Activated CD4-positive, CD25-positive, alpha-beta regulatory T cell treated with anti-CD3 and anti-CD28 coated beads, Interleukin-2, amount 50 U/mL, for 24 hours (primary cell): ENCODE data around the gene VPS37D.
"Not testable (repeated sequence)": the region's sequence is repeated elsewhere in the genome, so short reads cannot be mapped to it uniquely, and the experiment has no call there.

Experiments
- ATAC-seq, 2 donors: fragments of 150-1000 bp; cut with Tn5 transposase; one replicate each; pipeline ENCODE4 v1.10.0; 2021; ENCODE audit warnings: mild to moderate bottlenecking in 1 of 2, moderate library complexity in 1 of 2

Gene VPS37D

DNA sequence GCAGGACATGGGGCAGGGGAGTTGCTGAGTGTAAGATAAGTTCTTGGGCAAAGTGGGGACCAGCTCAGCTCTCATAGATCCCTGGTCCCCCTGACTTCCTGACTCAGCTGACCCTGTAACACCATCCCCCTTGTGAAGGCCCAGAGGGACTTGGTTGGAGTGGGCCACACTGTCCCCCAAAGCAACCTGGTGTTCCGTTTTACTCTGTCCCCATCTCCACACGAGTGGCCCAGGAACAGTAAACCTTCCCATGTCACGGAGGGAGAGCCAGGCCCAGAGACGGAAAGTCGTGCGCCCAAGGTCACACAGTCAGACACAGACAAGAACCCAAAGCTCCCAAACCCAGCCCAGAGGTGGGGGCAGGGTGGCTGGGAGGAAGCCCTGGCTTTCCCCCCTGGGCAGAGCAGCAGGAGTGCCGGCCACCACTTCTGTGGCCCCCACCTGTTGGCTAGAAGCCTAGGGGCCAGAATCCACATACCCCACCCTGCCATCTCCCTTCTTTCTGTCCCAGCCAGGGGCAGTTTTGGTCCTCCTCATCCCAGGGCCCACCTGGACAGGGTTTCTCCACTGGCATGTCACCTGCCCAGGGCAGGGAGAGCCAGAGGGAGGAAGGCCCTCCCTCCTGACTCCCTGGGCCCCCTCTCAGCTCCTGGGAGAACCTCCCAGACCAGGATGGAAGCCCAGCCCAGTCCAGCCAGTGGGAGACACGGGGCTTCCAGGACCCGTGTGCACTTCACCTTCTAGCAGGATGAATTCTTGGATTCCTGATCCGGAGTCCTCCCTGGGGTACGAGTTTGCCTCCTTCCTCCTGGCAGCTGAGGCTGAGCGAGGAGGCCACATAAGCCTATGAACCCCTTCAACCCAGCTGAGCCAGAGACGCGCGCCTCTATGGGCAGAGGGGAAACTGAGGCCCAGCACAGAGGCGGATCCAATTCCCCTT lies 20.6 kb upstream of the VPS37D start:
- ATAC-seq = no peak

DNA sequence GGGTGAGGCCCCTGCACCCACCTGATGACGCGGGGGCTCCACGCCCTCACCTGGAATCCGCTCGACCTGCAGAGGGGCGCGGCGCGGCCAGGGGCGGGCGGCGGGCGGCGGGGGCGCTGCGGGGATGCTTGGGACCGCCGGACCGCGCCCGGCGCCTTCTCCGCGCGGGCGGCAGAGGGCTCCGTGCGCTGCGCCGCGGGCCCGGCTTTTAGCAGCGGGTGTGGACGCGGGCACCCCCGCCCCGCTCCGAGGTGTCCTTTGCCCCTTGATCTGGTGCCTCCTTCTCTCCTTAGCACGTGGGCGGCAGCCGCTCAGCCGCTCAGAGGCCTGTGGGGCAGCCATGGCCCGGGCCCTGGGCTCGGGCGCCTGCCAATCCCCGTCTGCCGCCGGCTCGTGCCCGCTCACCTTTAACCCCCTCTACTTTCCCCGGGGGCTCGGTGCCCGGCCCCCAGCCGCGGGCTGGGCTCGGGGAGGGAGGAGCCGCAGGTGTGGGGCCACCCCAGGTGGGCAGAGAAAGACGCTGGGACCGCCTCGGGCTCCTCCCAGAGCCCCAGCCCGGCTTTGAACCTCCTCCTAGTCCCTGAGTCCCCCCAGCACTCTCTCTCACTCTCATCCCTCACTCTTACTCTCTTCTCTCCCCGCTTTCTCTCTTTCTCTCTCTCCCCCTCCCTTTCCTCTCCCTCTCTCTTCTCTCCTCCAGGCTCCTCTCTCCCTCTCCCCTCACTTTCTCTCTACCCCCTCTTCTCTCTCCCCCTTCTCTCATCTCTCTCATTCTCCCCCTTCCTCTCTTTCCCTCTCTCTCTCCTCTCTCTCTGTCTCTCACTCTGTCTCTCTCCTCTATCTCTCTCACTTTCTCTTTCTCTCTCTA lies 19.7 kb upstream of the VPS37D start:
- peak; percentile 64 to 68 for ATAC-seq

DNA sequence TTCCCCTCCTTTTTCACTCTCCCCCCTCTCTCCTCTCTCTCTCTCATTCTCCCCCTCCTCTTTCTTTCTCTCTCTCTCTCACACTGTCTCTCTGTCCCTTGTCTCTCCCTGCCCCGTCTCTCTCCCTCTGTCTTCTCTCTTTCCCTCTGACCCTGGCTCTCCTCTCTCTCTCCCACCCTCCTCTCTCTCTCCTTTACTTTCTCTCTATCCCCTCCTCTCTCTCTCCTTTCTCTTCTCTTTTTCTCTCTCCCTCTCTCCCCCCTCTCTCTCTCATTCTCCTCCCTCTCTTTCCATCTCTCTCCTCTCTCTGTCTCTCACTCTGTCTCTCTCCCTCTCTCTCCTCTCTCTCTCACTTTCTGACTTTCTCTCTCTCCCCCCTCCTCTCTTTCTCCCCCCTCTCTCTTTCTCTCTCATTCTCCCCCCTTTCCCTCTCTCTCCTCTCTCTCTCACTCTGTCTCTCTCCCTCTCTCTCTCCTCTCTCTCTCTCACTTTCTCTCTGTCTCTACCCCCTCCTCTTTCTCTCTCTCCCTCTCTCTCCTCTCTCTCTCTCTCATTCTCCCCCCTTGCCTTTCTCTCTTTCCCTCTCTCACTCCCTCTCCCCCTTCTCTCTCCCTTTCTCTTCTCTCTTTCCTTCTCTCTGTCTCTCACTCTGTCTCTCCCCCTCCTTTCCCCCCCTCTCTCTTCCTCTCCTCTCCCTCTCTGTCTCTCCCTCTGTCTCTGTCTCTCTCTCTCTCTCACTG lies 18.9 kb upstream of the VPS37D start:
- ATAC-seq = no peak

DNA sequence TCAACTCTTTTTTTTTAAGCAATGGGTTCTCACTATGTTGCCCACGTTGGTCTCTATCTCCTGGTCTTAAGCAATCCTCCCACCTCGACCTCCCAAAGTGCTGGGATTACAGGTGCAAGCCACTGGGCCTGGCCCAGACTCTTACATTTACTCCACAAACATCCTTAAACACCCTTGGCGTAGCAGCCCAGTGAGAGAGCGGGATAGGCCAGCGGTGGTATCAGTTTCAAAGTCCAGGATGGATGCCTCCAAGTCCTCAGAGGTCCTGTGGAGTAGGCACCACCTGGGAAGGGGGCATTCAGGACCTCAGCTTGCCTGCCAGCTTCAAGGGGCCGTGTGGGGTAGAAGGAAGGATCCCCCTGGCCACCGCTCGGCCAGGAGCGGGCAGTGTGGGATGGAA lies 18.1 kb upstream of the VPS37D start:
- ATAC-seq = no peak

DNA sequence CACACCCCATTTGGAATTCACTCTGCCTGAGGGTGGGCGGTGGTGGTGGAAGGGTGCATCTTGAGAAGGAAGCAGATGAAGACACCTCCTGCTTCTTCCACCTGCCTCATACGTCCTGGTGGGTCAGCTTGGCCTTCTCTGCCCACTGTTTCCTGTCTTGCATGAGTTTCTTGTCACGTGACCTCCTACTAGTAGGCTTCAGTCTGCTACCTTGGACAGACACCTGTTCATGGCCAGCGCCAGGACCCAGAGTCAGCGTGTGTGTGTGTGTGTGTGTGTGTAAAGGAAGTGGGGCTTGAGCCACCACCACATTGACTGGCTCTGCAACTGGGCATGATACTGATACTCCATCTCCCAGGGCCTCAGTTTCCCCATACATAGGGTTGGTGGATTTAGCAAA lies 17.1 kb upstream of the VPS37D start:
- ATAC-seq = no peak

DNA sequence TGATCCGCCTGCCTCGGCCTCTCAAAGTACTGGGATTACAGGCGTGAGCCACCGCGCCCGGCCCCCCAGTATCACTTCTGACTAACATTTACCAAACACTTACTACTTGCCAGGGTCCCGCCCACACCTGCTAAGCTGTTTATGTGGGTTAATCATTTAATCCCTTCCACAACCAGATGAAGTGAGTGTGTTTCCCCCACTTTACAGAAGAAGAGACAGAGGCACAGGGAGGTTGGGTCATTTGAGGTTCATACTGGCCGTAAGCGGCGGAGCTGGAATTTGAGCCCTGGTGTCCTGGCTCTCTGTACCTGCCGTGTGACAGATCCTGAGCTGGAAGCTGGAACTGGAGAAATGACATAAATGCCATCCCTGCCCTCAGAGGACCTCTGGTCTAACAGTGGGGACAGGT lies 15.1 kb upstream of the VPS37D start:
- ATAC-seq = no peak

DNA sequence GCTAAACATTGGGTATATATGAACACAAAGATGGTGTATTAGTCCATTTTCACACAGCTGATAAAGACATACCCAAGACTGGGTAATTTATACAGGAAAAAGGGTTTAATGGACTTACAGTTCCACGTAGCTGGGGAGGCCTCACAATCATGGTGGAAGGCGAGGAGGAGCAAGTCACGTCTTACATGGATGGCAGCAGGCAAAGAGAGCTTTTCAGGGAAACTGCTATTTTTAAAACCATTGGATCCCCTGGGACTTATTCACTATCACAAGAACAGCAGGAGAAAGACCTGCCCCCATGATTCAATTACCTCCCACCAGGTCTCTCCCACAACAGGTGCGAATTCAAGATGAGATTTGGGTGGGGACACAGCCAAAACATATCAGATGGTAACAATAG lies 12.3 kb upstream of the VPS37D start:
- ATAC-seq = not testable (repeated sequence)

DNA sequence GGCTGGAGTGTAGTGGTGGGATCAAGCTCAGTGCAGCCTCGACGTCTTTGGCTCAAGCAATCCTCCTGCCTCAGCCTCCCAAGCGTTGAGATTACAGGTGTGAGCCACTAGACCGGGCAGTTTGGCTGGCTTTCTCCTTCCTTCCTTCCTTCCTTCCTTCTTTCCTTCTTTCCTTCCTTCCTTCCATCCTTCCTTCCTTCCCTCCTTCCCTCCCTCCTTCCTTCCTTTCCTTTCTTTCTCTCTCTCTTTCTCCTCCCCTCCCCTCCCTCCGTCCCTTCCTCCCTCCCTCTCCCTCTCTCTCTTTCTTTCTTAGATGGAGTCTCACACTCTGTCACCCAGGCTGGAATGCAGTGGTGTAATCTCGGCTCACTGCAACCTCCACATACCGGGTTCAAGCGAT lies 7.6 kb upstream of the VPS37D start:
- no peak for ATAC-seq

DNA sequence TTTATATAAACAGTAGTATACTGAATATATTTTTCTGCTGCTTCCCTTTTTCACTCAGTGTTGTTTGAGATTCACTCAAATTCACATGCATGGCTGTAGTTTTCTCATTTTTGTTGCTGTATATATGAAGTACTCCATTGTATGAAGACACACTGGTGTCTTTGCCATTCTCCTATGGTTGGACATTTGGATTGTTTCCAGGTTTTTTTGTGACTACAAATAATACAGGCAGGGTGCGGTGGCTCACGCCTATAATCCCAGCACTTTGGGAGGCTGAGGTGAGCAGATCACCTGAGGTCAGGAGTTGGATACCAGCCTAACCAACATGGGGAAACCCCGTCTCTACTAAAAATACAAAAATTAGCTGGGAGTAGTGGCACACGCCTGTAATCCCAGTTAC lies 7.0 kb upstream of the VPS37D start:
- not testable (repeated sequence) for ATAC-seq

DNA sequence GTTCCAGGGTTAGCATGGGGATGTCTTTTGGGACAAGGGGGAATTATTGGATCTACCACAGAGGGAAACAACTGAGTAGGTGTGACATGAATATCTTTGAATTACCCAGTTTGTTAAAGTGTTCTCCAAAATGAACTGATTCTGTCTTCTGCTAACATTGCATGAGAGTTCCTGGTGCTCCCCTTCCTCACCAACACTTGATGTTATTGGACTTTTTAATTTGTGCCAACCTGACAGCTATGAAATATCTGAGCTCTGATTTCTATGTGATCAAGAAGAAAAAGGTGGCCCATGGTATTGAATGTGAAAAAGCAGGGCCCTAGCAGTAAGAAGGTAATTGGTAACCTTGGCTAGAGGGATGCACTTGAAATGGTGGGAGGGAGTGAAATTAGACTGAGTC lies 4.6 kb upstream of the VPS37D start:
- ATAC-seq = no peak

DNA sequence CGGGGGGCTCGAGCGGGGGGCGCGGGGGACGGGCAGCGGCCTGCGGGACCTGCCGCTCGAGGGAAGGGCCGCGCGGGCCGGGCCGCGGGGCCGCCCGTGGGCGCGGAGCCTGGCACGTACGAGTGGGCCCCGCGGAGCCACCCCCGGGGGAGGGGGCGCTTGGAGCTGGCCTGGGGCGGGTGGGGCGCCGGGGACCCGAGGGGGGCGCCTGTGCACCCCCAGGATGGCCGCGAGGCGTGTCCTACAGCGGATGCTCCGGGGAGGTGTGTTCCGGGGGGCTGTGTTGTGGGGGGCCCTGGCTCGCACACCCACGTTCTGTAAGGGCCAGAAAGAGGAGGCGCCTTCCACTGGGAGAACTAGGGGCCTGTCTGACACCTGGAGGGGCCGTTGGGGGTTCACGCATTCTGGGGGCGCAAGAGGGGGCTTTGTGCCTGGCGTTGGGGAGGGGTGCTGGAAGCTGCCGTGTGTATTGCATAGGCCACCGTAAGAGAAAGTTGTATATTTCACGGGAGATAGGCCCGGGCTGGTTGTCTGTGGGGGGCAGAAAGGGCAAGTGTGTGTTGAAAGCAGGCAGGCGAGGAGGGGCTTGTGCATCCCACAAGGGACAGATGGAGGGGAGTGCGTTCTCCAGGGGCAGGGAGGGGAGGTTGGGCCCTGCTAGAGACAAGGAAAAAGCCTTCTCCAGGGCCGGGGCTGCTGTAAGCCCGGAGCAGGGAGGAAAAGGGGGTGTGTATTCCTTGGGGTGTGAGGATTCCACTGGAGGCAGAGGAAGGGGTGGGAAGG lies 663 bp downstream of the VPS37D start:
- ATAC-seq = no peak

DNA sequence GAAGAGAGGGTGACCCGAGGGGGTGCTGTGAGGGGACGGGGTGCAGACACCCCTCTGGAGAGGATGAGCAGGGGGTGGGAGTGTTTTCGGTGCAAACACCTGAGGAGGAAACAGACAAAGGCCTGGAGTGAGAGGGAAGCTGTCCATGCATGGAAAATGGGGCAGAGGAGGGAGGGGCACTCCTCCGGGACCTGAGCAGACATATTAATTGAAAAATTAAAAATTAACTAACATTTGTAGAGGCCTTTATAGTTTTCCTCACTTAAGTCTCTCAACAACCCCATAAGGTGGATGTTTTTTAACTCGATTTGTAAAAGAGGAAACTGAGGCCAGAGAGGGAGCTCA lies 1.2 kb downstream of the VPS37D start:
- ATAC-seq = no peak

DNA sequence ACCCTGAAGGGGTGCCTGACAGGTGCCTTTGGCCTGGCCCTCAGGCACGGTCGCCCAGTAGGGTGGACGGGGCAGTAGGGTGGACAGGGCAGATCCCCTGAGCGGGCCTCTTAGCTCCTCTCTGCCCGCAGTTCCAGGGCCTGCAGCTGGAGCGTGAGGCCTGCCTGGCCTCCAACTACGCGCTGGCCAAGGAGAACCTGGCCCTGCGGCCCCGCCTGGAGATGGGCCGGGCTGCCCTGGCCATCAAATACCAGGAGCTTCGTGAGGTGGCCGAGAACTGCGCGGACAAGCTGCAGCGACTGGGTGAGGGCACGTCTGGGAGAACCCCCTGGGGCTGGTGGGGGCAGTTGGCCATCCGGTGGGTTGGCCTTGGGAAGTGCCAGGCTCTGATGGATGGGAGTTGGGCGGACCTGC lies 1.7 kb downstream of the VPS37D start:
- no peak for ATAC-seq

DNA sequence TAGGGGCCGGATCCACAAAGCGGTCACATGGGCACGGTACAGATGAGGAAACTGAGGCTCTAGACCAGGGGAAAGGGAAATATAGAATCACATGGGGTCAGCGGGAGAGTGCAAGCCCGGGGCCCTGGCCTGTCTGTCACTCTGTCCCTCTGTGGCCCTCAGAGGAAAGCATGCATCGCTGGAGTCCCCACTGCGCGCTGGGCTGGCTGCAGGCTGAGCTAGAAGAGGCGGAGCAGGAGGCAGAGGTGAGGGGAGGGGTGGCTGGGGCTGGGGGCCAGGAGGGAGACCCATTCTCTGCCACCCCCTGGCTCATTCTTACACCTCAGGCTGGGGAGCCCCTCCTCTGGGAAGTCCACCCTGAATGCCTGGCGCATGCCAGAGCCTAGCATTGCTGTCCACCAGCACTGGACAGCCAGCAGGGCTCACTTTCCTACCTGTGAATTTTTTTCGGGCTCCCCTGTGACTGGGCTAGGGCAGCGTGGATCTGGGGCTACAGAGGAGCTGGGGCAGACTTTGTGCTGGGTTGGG lies 2.3 kb downstream of the VPS37D start:
- ATAC-seq = no peak

DNA sequence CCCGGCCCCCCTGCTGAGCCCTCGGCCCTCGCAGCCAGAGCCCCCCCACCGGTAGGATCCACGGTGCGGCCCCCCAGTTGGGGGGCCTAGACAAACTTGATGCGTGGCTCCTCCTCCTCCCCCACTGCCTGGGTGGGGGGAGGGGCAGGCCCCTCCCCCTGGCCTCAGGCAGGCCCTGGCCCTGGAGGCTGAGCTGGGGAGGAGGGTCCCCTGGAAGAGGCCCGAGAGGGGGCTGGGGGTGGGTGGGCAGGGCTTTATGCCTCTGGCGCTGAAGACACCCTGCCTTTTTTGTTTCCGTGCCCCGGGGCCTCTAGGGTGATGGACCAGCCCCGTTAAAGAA lies 3.7 kb downstream of the VPS37D start:
- no peak for ATAC-seq

DNA sequence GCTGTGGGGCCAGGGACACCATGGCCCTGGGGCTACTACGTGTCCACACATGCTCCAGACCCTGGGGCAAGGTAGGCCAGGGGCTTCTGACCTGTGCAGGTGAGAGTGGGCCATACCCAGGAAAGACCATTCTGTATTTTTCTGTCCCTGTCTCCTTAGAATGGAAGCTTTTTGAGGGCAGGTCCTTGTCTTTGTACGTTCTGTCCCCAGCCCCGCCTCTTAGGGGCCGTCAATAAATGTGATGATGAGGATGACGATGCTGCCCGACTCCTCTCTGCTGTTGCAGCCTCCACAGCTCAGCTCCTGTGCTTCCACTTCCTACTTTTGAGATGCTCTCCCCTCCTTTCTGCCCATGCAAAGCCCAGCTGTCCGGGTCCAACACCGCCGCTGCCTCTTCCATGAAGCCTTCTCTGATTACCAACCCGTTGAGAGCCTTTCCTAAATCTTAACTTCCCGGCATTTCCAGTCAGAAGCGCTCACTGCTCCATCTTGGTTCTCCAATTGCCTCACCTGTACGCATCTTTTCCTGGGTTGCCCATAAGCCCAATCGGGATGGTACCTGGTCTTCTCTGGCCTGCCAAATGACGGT lies 4.3 kb downstream of the VPS37D start:
- ATAC-seq = no peak

DNA sequence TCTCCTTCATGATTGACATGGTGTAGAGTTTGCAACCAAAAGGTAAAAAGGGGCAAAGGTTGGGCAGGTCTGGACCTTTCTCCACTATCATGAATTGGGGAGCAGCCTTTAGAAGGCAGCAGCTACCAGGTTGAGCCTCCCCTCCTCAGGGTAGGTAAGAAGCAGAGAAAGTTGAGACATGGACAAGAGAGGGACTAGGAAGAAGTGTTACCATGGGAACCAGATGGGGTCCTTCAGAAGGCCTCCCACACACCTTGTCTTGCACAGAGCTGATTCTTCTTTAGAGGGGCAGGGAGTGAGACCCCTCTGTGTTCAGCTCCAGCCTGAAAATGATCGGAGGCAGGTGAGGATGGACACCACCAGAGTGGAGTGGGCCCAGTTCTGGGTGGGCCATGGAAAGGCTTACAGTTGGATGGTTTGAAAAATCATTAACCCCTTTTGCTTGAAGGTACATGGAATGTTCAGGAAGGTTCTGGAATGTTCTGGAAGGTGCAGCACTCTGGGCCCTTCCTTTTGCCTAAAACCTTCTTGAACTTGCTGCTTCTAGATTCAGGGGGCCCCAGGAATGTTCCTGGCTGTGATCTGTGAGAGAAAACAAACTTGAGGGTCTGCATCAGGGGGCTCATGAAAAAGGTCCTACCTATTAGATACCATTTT lies 7.0 kb downstream of the VPS37D start:
- ATAC-seq = no peak

DNA sequence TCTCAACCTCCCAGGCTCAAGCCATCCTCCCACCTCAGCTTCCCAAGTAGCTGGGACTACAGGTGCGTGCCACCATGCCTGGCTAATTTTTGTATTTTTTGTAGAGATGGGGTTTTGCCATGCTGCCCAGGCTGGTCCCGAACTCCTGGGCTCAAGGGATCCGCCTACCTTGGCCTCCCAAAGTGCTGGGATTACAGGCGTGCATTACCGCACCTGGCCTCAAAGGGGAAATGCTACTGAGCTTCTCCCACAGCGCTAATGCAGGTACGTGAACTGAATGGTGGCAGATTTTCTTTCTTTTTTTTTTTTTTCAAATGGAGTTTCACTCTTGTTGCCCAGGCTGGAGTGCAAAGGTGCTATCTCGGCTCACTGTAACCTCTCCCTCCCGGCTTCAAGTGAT lies 8.4 kb downstream of the VPS37D start:
- ATAC-seq = not testable (repeated sequence)

DNA sequence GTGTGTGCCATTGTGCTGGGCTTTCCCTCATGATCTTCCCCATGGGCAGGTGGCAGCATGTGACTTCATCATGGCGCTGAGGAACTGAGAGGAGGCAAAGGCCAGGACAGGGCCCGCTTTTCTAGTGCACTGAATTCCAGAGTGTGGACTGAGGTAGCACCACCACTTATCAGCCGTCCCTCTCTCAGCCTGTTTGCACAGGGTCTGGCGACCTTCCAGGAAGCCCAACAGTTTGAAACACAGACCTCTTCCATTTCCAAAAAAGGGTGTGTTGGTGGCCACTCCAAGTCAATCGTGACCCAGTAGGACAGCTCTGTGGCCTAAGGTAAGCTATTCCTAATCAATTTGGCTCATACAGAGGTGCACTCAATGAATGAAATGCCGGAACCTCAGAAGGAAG lies 11.2 kb downstream of the VPS37D start:
- ATAC-seq = no peak

DNA sequence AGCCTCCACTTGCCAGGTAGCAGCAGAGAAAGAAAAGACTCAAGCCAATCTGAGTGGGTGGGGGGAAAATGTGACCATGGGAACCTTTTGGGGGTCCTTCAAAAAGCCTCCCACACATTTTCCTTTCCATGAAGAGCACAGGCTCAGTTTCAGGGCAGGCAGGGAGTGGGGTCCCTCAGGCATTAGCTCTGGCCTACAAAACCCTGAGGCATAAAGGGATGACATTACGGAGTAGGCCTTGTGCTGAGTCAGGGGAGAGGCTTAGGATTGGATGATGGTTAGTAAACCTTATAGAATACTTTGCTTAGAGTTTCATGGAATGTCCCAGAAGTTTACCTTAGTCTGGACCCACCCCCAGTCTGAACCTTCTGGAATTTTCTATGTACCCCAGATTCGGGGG lies 12.1 kb downstream of the VPS37D start:
- ATAC-seq = no peak

DNA sequence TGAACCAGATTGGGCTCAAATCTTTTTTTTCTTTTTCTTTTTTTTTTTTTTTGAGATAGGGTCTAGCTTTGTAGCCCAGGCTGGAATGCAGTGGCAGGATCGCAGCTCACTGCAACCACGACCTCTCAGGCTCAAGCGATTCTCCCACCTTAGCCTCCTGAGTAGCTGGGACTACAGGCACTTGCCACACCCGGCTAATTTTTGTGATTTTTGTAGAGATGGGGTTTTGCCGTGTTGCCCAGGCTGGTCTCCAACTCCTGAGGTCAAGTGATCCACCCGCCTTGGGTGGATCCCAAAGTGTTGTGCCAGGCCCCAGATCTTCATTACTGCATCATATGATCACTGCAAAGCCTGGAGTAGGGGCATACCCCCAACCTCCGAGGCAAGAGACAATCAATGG lies 12.9 kb downstream of the VPS37D start:
- ATAC-seq = no peak
